ENCODE data around the gene DCAF8. TPM values are rescaled to one million over a fixed set of nuclear protein-coding genes. Genes with fewer than 3 reads are reported as not detected.

The DCAF8 gene
- total RNA-seq, 1 experiment from 2014 or later, result 32.1 TPM

DNA sequence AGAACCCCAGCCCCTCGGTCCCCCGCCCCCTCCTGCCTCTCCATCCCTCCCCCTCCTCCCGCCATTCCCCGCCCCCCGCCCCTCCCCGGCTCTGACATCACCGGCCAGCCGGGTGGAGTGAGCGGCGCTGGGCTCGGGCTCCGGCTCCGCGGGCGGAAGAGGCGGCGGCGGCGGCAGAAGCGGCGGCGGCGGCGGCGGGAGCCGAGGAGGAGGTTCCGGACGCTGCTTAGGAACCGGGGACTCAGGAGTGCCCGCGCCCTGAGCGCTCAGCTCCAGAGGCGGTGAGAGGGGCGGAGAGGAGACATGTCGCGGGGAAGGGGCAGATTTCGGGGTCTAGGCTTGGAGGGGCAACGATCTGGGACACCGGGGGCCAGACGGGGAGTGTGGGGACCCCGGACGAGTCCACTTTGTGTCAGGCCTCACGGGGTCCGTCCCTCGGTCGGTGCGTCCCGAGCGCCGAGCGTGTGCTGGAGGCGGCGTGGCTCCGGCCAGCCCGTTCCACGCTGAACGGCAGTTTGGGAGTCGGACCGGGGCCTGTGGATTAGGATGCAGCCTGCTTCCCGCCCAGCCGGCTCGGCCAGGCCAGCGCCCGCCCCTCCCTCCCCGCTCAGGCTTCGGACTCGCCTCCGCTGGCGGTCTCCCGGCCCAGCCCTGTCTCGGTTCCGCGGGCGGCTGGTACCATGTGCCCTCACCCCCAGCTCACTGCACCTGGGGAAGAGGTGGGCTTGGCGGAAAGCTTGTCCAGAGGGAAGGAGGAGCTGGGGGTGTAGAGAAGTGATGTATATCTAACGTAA is 56.9 kb downstream of the DCAF8 start, which contains the start of gene PEA15:
Gene PEA15, plus strand, starts transcription at position 143 of the 794 bp plus-strand sequence. CDS start 6,161 bp downstream, outside the sequence.
- DNase-seq (ENCODE audit: low read depth), result peak; percentile 80

GRCh38 chr1:160204526-160205241 is 57.7 kb downstream of the DCAF8 start:
- no peak for DNase-seq (ENCODE audit: low read depth)

DNA sequence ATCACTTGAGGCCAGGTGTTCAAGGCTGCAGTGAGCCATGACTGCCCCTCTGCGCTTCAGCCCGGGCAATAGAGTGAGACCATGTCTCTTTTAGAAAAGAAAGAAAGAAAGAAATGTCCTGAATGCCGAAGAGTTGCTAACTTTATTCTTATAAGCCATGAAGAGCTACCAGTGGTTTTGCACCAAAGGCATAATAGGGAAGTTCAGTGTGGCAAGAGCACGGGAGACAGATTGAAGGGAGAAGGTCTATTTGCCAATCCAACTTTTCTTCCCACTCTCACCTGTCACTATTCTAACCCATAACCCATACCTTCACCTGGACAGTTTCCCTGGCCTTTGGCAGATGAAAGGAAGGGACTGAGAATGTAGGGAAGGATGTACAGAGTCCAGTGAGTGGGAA is 61.6 kb downstream of the DCAF8 start:
- no peak for DNase-seq (ENCODE audit: low read depth)

- no peak for DNase-seq (ENCODE audit: low read depth)
Measured at GRCh38 chr1:160197231-160197630, 65.1 kb downstream of the DCAF8 start.

DNA sequence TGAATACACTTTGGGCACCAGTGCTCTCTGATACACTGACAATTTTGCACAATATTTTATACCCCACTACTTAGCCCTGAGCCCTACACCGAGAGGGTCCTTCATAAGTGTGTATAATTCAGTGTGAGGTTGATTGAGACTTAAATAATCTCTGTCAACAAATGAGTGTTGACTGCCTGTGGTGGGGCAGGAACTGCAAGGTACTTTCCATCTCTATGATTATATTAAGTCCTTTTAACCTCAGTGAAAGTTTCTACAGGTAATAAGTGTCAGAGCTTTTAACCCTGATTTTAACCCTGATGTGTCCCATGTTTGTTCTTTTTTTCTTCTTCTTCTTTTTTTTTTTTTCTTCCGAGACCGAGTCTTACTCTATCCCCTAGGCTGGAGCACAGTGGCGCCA is 66.2 kb downstream of the DCAF8 start:
- DNase-seq (ENCODE audit: low read depth), result no peak

DNA sequence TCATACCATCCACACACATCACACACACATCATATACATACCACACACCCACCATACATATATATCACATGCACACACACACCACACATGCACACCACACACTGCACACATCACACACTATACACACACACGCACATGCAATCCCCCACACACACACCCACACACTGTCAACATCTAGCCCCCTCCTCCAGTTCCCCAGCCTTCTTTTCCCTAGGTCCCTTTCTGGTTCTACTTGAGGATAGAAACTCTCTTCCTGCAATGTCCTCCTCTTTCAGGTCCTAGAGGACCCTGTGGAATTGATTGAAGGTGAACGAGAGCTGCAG is 67.7 kb downstream of the DCAF8 start:
- DNase-seq (ENCODE audit: low read depth), result no peak

DNA sequence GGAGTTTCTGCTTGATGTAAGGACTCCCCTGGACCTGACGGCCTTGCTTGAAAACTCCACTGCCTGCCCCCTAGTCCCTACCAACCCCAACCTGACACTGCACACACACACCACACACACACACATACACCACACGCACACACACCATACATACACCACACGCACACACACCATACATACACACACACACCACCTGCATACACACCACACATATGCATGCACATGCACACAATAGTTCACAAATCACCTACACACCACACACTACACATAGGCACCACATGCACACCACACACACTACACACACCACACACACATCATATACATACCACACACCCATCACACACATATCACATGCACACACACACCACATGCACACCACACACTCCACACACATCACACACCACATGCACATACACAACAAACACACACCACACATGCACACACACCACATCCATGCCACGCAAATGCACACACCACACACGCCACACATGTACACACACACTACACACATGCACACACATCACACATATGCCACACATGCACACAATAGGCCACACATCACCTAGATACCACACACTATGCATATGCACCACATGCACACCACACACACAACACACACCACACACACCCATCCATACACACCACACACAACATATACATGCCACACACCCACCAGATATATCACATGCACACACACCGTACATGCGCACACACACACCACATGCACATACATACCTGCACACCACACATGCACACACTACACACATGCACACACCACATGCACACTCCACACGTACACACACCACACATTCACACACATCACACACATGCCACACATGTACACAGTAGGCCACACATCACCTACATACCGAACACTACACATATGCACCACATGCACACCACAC is 68.3 kb downstream of the DCAF8 start:
- DNase-seq (ENCODE audit: low read depth), result no peak

GRCh38 chr1:160193091-160193819 is 69.1 kb downstream of the DCAF8 start:
- peak; percentile 85 for DNase-seq (ENCODE audit: low read depth)

GRCh38 chr1:160192234-160192633 is 70.1 kb downstream of the DCAF8 start:
- DNase-seq (ENCODE audit: low read depth), result no peak

GRCh38 chr1:160191756-160192155 is 70.6 kb downstream of the DCAF8 start:
- no peak for DNase-seq (ENCODE audit: low read depth)

GRCh38 chr1:160189649-160190625 is 72.4 kb downstream of the DCAF8 start, which contains the start of gene CASQ1:
TSS of gene CASQ1 (plus strand) at chr1:160190575. CDS start at chr1:160190752, 177 bp downstream.
- peak; percentile 54 for DNase-seq (ENCODE audit: low read depth)

- DNase-seq (ENCODE audit: low read depth), result no peak
Measured at GRCh38 chr1:160188341-160188740, 74.0 kb downstream of the DCAF8 start.

- no peak for DNase-seq (ENCODE audit: low read depth)
Measured at GRCh38 chr1:160187407-160187806, 74.9 kb downstream of the DCAF8 start.

GRCh38 chr1:160186729-160187128 is 75.6 kb downstream of the DCAF8 start:
- DNase-seq (ENCODE audit: low read depth), result no peak

DNA sequence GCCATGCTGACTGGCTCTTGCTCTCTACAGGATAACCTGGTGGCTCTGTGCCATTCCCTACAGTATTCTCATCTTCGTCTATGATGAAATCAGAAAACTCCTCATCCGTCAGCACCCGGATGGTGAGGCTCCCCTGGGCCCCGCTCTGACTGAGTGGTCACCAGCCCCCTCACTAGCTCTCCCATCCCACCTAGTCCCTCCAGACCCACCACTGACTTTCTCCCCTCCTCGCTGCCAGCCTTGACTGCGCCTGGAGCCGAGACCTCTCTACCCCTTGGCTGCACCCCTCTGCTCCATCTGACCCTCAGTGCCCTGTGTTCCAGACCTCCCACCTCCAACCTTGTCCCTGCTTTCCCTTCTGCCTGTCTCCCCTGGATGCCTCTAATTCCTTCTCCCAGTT is 76.1 kb downstream of the DCAF8 start:
- DNase-seq (ENCODE audit: low read depth), result no peak

DNA sequence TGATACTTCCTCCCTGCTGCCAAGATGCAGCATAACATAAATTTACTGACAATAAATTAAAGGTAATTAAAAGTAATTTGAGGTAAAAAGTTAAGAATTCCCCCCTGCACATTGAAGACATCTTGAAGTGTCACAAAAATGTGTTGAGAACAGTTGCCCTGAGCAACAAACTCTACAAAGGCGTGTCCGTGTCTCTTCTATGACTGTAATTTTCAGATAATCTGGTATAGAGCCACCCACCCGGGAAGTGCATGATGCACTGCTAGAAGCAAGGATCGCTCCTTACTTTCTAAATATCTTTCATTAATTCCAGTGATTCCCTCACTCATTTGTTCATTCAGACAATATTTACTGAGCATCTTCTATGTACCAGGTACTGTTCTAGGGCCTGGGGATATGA is 83.0 kb downstream of the DCAF8 start:
- no peak for DNase-seq (ENCODE audit: low read depth)

GRCh38 chr1:160178731-160179130 is 83.6 kb downstream of the DCAF8 start:
- DNase-seq (ENCODE audit: low read depth), result no peak

GRCh38 chr1:160177667-160178066 is 84.7 kb downstream of the DCAF8 start:
- no peak for DNase-seq (ENCODE audit: low read depth)

DNA sequence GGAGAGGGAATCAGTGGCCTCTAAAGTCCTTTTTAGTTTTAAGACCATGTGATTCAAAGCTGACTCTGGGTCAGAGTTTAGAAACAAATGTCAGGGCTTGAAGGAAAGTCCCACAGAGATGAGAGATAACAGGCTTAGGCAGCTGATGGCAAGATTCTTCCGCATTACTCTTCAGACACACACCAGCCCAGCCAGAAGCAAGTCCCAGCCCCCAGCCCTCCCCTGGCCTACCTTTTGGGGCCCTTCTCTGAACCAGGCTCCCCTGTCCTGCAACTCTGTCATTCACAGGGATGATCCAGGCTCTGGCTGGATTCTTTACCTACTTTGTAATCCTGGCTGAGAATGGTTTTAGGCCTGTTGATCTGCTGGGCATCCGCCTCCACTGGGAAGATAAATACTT is 85.1 kb downstream of the DCAF8 start:
- DNase-seq (ENCODE audit: low read depth), result no peak

- no peak for DNase-seq (ENCODE audit: low read depth)
Measured at GRCh38 chr1:160171980-160172379, 90.4 kb downstream of the DCAF8 start.
